G401 (cell line): Measurements from ENCODE around the gene NEXN. TPM values are rescaled to one million over a fixed set of nuclear protein-coding genes. Genes with fewer than 3 reads are reported as not detected.
"Not testable (repeated sequence)": the region's sequence is repeated elsewhere in the genome, so short reads cannot be mapped to it uniquely, and the experiment has no call there.

Source experiments
- DNase-seq: peaks from one replicate; pipeline ENCODE4 v3.0.0-alpha.2; 2015; ENCODE audit warnings: low spot score
- in situ Hi-C: cut with HindIII; loops from 2 replicates; pipeline ENCODE4 v1.10.0; 2016; ENCODE audit warnings: low sequenced_read_pairs, mixed read lengths
- total RNA-seq: library from RNA; depleted of rRNA; stranded (reverse); fragments of >200 nt; shearing (Covaris generic); gene quantifications from 2 replicates; pipeline ENCODE4 v1.2.3, GENCODE V29; 2014

NEXN gene
- total RNA-seq, 1 experiment from 2014 or later: 3.3 TPM

- no peak for DNase-seq
- in situ Hi-C loops: no loop called here
Observed at GRCh38 chr1:77953907-77954306, 65.5 kb downstream of the NEXN start.

GRCh38 chr1:77954521-77954920, 66.1 kb downstream of the NEXN start:
- in situ Hi-C loops: no loop called here
- DNase-seq: no peak

- in situ Hi-C loops: no loop called here
Observed at GRCh38 chr1:77955709-77956108, 67.3 kb downstream of the NEXN start.

GRCh38 chr1:77956464-77956863, 68.0 kb downstream of the NEXN start:
- no peak for DNase-seq
- in situ Hi-C loops: no loop called here

More at GRCh38 chr1:77955709-77956108, 67.3 kb downstream of the NEXN start:
- DNase-seq: no peak

GRCh38 chr1:77958391-77958790, 70.0 kb downstream of the NEXN start:
- DNase-seq: no peak
- in situ Hi-C loops: no loop called here

- in situ Hi-C loops: no loop called here
- DNase-seq: no peak
Observed at GRCh38 chr1:77958850-77959249, 70.4 kb downstream of the NEXN start.

- DNase-seq: no peak
- in situ Hi-C loops: no loop called here
Observed at GRCh38 chr1:77961392-77961791, 73.0 kb downstream of the NEXN start.

- in situ Hi-C loops: no loop called here
- no peak for DNase-seq
Observed at GRCh38 chr1:77966291-77966690, 77.9 kb downstream of the NEXN start.

GRCh38 chr1:77970192-77970591, 81.8 kb downstream of the NEXN start:
- DNase-seq: no peak
- in situ Hi-C loops: no loop called here

GRCh38 chr1:77972080-77972479, 83.7 kb downstream of the NEXN start:
- in situ Hi-C loops: no loop called here
- no peak for DNase-seq

GRCh38 chr1:77975386-77975785, 87.0 kb downstream of the NEXN start:
- in situ Hi-C loops: no loop called here
- DNase-seq: no peak

GRCh38 chr1:77975907-77976306, 87.5 kb downstream of the NEXN start:
- in situ Hi-C loops: no loop called here
- no peak for DNase-seq

GRCh38 chr1:77976433-77977076, 88.1 kb downstream of the NEXN start:
- in situ Hi-C loops: no loop called here
- no peak for DNase-seq

GRCh38 chr1:77977989-77978292, 89.5 kb downstream of the NEXN start:
- in situ Hi-C loops: no loop called here
- no peak for DNase-seq

- in situ Hi-C loops: no loop called here
- peak; percentile 79 for DNase-seq
Observed at GRCh38 chr1:77978293-77978968, 90.0 kb downstream of the NEXN start.

- DNase-seq: peak; percentile 97
- in situ Hi-C loops: no loop called here
Observed at GRCh38 chr1:77978969-77979876, 90.8 kb downstream of the NEXN start, which contains the start of gene FUBP1. Gene FUBP1, minus strand, starts transcription at chr1:77979072. Its CDS starts 68 bp downstream, at chr1:77979004.

- in situ Hi-C loops, DNase-seq: not testable (repeated sequence)
Observed at GRCh38 chr1:77983352-77983996, 95.0 kb downstream of the NEXN start.

GRCh38 chr1:77983997-77984355, 95.6 kb downstream of the NEXN start:
- no peak for DNase-seq
- in situ Hi-C loops: no loop called here

GRCh38 chr1:77984629-77985028, 96.2 kb downstream of the NEXN start:
- DNase-seq: no peak
- in situ Hi-C loops: no loop called here

GRCh38 chr1:77986810-77987209, 98.4 kb downstream of the NEXN start:
- in situ Hi-C loops: no loop called here
- DNase-seq: no peak
